Astrocyte (in vitro differentiated cells and primary cell): ENCODE measurements around the gene DERA. TPM values are rescaled to one million over a fixed set of nuclear protein-coding genes. Genes with fewer than 3 reads are reported as not detected.

Experiments used
- DNase-seq: peaks from one replicate; pipeline ENCODE4 v3.0.0-alpha.2; 2010; ENCODE audit warnings: low read depth
- FAIRE-seq: peaks from 2 replicates; lab custom pipeline; 2011; peaks lifted over from hg19 to GRCh38; lab: Jason Lieb, UNC
- H2AFZ ChIP-seq: 2 replicates; pipeline ENCODE4 v1.6.0; 2012; ENCODE audit warnings: low read depth, low read length, inconsistent platforms
- H3K27ac ChIP-seq: 2 replicates; pipeline ENCODE4 v1.5.1; 2011; ENCODE audit warnings: low read depth, low read length, inconsistent platforms
- H3K27me3 ChIP-seq: 2 replicates; pipeline ENCODE4 v1.6.0; 2011; ENCODE audit warnings: low read length, inconsistent platforms; ENCODE audit not compliant: insufficient read depth
- H3K36me3 ChIP-seq: 2 replicates; pipeline ENCODE4 v1.5.1; 2011; ENCODE audit warnings: low read length, inconsistent platforms; ENCODE audit not compliant: insufficient read depth
- H3K4me1 ChIP-seq: 2 replicates; pipeline ENCODE4 v1.5.1; 2011; ENCODE audit warnings: low read length, inconsistent platforms; ENCODE audit not compliant: insufficient read depth
- H3K4me2 ChIP-seq: 2 replicates; pipeline ENCODE4 v1.6.0; 2012; ENCODE audit warnings: low read length, inconsistent platforms
- H3K4me3 ChIP-seq: 2 replicates; pipeline ENCODE4 v1.5.1; 2011; ENCODE audit warnings: low read depth, mild to moderate bottlenecking, low read length, inconsistent platforms; ENCODE audit not compliant: insufficient read depth
- H3K79me2 ChIP-seq: 2 replicates; pipeline ENCODE4 v1.6.0; 2012; ENCODE audit warnings: mild to moderate bottlenecking, low read length, inconsistent platforms; ENCODE audit not compliant: insufficient read depth
- H3K9ac ChIP-seq: 2 replicates; pipeline ENCODE4 v1.6.0; 2012; ENCODE audit warnings: mild to moderate bottlenecking, low read length, inconsistent platforms
- H3K9me3 ChIP-seq: 2 replicates; pipeline ENCODE4 v1.5.1; 2012; ENCODE audit warnings: low read depth, mild to moderate bottlenecking, low read length, inconsistent platforms; ENCODE audit not compliant: insufficient read depth
- H4K20me1 ChIP-seq: 2 replicates; pipeline ENCODE4 v1.6.0; 2012; ENCODE audit warnings: low read length, inconsistent platforms; ENCODE audit not compliant: insufficient read depth
- H3K27ac Mint-ChIP-seq: one replicate; pipeline ENCODE4 v1.8.0; 2021; ENCODE audit warnings: mild to moderate bottlenecking, mixed read lengths; ENCODE audit not compliant: unreplicated experiment
- H3K27me3 Mint-ChIP-seq: one replicate; pipeline ENCODE4 v1.8.0; 2021; ENCODE audit warnings: low read depth, mixed read lengths; ENCODE audit not compliant: unreplicated experiment
- H3K36me3 Mint-ChIP-seq: one replicate; pipeline ENCODE4 v1.8.0; 2021; ENCODE audit warnings: low read depth, mixed read lengths; ENCODE audit not compliant: unreplicated experiment
- H3K4me1 Mint-ChIP-seq: one replicate; pipeline ENCODE4 v1.8.0; 2021; ENCODE audit warnings: low read depth, mixed read lengths; ENCODE audit not compliant: unreplicated experiment
- H3K4me3 Mint-ChIP-seq: one replicate; pipeline ENCODE4 v1.8.0; 2021; ENCODE audit warnings: mild to moderate bottlenecking, moderate library complexity, mixed read lengths; ENCODE audit not compliant: unreplicated experiment
- H3K9me3 Mint-ChIP-seq: one replicate; pipeline ENCODE4 v1.8.0; 2021; ENCODE audit warnings: mild to moderate bottlenecking, mixed read lengths; ENCODE audit not compliant: unreplicated experiment
- EZH2 ChIP-seq: IDR thresholded peaks from 2 replicates; pipeline ENCODE4 v1.6.1; 2012; ENCODE audit warnings: mild to moderate bottlenecking, low read length, inconsistent platforms; ENCODE audit not compliant: insufficient read depth
- total RNA-seq: library from RNA; stranded (reverse); gene quantifications from 2 replicates; pipeline ENCODE4 v1.2.1, GENCODE V29; 2021
- TF ChIP-seq, protein P1 (sequence below): IDR thresholded peaks from 2 replicates; pipeline ENCODE4 v1.5.1; 2011; ENCODE audit warnings: low read depth, mild to moderate bottlenecking, inconsistent platforms, low read length, moderate library complexity; ENCODE audit not compliant: insufficient read depth

The DERA gene
- total RNA-seq, 1 donor from 2014 or later = 40.1 TPM

- FAIRE-seq (no peak), DNase-seq (no peak)
- H3K79me2 ChIP-seq = no peaks in the 10 kb centered on the region
- no peaks in the 10 kb centered on the region for H3K9me3 ChIP-seq
- Mint-ChIP-seq H3K4me1 (no peaks in the 10 kb centered on the region), H3K27ac (no peak overlapping the region), H3K27me3 (no peaks in the 10 kb centered on the region), H3K4me3 (no peak overlapping the region), H3K9me3 (no peaks in the 10 kb centered on the region), H3K36me3 (no peaks in the 10 kb centered on the region)
- no peak overlapping the region for H3K27ac ChIP-seq
- H3K4me3 ChIP-seq = no peak overlapping the region
- H3K27me3 ChIP-seq = no peaks in the 10 kb centered on the region
- H3K36me3 ChIP-seq = no peaks in the 10 kb centered on the region
- no peak overlapping the region for H3K9ac ChIP-seq
- H3K4me2 ChIP-seq = no peak overlapping the region
- TF ChIP-seq, protein P1, sequence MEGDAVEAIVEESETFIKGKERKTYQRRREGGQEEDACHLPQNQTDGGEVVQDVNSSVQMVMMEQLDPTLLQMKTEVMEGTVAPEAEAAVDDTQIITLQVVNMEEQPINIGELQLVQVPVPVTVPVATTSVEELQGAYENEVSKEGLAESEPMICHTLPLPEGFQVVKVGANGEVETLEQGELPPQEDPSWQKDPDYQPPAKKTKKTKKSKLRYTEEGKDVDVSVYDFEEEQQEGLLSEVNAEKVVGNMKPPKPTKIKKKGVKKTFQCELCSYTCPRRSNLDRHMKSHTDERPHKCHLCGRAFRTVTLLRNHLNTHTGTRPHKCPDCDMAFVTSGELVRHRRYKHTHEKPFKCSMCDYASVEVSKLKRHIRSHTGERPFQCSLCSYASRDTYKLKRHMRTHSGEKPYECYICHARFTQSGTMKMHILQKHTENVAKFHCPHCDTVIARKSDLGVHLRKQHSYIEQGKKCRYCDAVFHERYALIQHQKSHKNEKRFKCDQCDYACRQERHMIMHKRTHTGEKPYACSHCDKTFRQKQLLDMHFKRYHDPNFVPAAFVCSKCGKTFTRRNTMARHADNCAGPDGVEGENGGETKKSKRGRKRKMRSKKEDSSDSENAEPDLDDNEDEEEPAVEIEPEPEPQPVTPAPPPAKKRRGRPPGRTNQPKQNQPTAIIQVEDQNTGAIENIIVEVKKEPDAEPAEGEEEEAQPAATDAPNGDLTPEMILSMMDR = no peak
- TF ChIP-seq EZH2 = no peak
- no peaks in the 10 kb centered on the region for H4K20me1 ChIP-seq
- H3K4me1 ChIP-seq = no peaks in the 10 kb centered on the region
- no peak overlapping the region for H2AFZ ChIP-seq
These were observed 165.9 kb downstream of the DERA start for GRCh38 chr12:16076970-16077522.

DNA sequence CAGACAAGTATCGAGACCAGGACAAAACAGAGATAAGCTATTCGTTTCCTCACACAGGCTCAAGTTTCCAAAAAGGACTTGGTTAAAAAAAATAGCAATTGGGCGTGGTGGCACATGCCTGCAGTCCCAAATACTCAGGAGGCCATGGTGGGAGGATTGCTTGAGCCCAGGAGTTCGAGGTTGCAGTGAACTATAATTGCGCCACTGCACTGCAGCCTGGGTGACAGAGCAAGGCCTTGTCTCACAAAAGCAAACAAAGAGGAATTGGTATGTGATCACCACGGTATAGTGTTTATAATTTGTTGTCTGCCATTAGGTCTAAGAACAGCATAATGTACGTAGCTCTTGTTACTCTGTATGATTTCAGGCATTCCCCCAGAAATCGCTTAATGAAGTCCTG lies 175.3 kb downstream of the DERA start:
- no peaks in the 10 kb centered on the region for H3K9me3 ChIP-seq
- no peak for TF ChIP-seq EZH2
- TF ChIP-seq, protein P1 = no peak
- H3K27me3 Mint-ChIP-seq = no peaks in the 10 kb centered on the region
- H3K36me3 ChIP-seq = no peaks in the 10 kb centered on the region
- H3K27ac Mint-ChIP-seq = no peak overlapping the region
- no peaks in the 10 kb centered on the region for H3K9me3 Mint-ChIP-seq
- H4K20me1 ChIP-seq = no peaks in the 10 kb centered on the region
- H3K36me3 Mint-ChIP-seq = no peaks in the 10 kb centered on the region
- H3K4me1 ChIP-seq = no peaks in the 10 kb centered on the region
- H3K4me1 Mint-ChIP-seq = no peaks in the 10 kb centered on the region
- H3K27ac ChIP-seq = no peak overlapping the region
- no peak overlapping the region for H3K4me3 Mint-ChIP-seq
- H3K27me3 ChIP-seq = no peaks in the 10 kb centered on the region
- H3K79me2 ChIP-seq = no peaks in the 10 kb centered on the region
- no peak overlapping the region for H3K9ac ChIP-seq
- H3K4me2 ChIP-seq = no peak overlapping the region
- H3K4me3 ChIP-seq = no peak overlapping the region
- no peak for DNase-seq
- H2AFZ ChIP-seq = no peak overlapping the region
- no peak for FAIRE-seq

DNA sequence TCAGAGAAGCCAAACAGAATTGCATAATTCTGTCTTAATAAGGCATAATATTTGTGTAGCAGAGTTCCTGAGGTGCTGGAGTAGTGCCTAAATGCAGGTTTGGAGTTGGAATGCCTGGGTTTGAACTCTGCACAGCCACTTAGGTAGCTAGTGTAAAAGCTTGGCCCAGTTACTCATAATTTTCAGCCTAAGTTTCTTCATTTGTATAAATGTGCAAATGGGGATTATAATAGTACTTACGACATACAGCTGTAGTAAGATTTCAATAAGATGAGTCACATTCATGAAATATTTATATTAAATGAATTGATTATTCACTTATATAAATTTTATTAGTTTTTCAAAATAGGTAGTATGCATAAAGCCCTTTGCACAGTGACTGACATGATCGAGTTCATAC lies 175.8 kb downstream of the DERA start:
- no peak for FAIRE-seq

More for the DNA sequence above, 175.8 kb downstream of the DERA start:
- TF ChIP-seq EZH2 = no peak
- TF ChIP-seq, protein P1 = no peak
- Histone ChIP-seq H3K9me3 (no peaks in the 10 kb centered on the region), H4K20me1 (no peaks in the 10 kb centered on the region), H3K4me1 (no peaks in the 10 kb centered on the region), H3K4me2 (no peak overlapping the region), H3K4me3 (no peak overlapping the region), H2AFZ (no peak overlapping the region), H3K27ac (no peak overlapping the region), H3K79me2 (no peaks in the 10 kb centered on the region), H3K27me3 (no peaks in the 10 kb centered on the region), H3K36me3 (no peaks in the 10 kb centered on the region), H3K9ac (no peak overlapping the region)
- Mint-ChIP-seq H3K4me3 (no peak overlapping the region), H3K27ac (no peak overlapping the region), H3K4me1 (no peaks in the 10 kb centered on the region), H3K27me3 (no peaks in the 10 kb centered on the region), H3K9me3 (no peaks in the 10 kb centered on the region), H3K36me3 (no peaks in the 10 kb centered on the region)
- no peak for DNase-seq

Other genes with a start within 250 kb of the DERA start
- gene EPS8, start 121.9 kb upstream of the DERA start, total RNA-seq = 31.8 and 39.0 TPM in 2 replicates
- gene STRAP, start 28.9 kb upstream of the DERA start, total RNA-seq = 227 and 241 TPM in 2 replicates